IPS DF 4.7 (cell line): ENCODE measurements around the gene ZBTB45.
A peak's percentile ranks its signal among the peaks of the same experiment; 100 is the strongest.
"Not testable (repeated sequence)": the region's sequence is repeated elsewhere in the genome, so short reads cannot be mapped to it uniquely, and the experiment has no call there.

Experiments
- DNase-seq: peaks from one replicate; pipeline ENCODE4 v3.0.0-alpha.2; 2013; ENCODE audit warnings: low spot score; ENCODE audit errors: extremely low read depth

Gene ZBTB45

GRCh38 chr19:58510084-58510862 is 9.3 kb downstream of the ZBTB45 start:
- DNase-seq = no peak

- no peak for DNase-seq
These were observed 9.9 kb downstream of the ZBTB45 start for GRCh38 chr19:58509731-58510083.

- DNase-seq = not testable (repeated sequence)
These were observed 11.9 kb downstream of the ZBTB45 start for GRCh38 chr19:58507602-58508223.

GRCh38 chr19:58500242-58500641 is 19.4 kb downstream of the ZBTB45 start:
- no peak for DNase-seq

GRCh38 chr19:58499021-58499927 is 20.3 kb downstream of the ZBTB45 start:
- DNase-seq = peak; percentile 82

- no peak for DNase-seq
These were observed 21.1 kb downstream of the ZBTB45 start for GRCh38 chr19:58498316-58499020.

GRCh38 chr19:58497634-58498170 is 21.9 kb downstream of the ZBTB45 start:
- no peak for DNase-seq

GRCh38 chr19:58492265-58492664 is 27.3 kb downstream of the ZBTB45 start:
- no peak for DNase-seq

GRCh38 chr19:58491393-58491792 is 28.2 kb downstream of the ZBTB45 start:
- DNase-seq = no peak

GRCh38 chr19:58484349-58484748 is 35.3 kb downstream of the ZBTB45 start:
- not testable (repeated sequence) for DNase-seq

GRCh38 chr19:58483776-58484175 is 35.8 kb downstream of the ZBTB45 start:
- DNase-seq = no peak

GRCh38 chr19:58482372-58482771 is 37.2 kb downstream of the ZBTB45 start:
- DNase-seq = no peak

- DNase-seq = no peak
These were observed 38.8 kb downstream of the ZBTB45 start for GRCh38 chr19:58480831-58481230.

GRCh38 chr19:58480481-58480830 is 39.2 kb downstream of the ZBTB45 start:
- DNase-seq = no peak

- DNase-seq = no peak
These were observed 39.7 kb downstream of the ZBTB45 start for GRCh38 chr19:58479736-58480480.

GRCh38 chr19:58479303-58479702 is 40.3 kb downstream of the ZBTB45 start:
- DNase-seq = no peak

GRCh38 chr19:58477871-58478270 is 41.7 kb downstream of the ZBTB45 start:
- no peak for DNase-seq

- no peak for DNase-seq
These were observed 42.5 kb downstream of the ZBTB45 start for GRCh38 chr19:58477130-58477529.

GRCh38 chr19:58476498-58477015 is 43.1 kb downstream of the ZBTB45 start:
- no peak for DNase-seq
